Measurements from ENCODE around the gene BOK.
"Not testable (repeated sequence)": the region's sequence is repeated elsewhere in the genome, so short reads cannot be mapped to it uniquely, and the experiment has no call there.

The BOK gene, protein sequence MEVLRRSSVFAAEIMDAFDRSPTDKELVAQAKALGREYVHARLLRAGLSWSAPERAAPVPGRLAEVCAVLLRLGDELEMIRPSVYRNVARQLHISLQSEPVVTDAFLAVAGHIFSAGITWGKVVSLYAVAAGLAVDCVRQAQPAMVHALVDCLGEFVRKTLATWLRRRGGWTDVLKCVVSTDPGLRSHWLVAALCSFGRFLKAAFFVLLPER

DNA sequence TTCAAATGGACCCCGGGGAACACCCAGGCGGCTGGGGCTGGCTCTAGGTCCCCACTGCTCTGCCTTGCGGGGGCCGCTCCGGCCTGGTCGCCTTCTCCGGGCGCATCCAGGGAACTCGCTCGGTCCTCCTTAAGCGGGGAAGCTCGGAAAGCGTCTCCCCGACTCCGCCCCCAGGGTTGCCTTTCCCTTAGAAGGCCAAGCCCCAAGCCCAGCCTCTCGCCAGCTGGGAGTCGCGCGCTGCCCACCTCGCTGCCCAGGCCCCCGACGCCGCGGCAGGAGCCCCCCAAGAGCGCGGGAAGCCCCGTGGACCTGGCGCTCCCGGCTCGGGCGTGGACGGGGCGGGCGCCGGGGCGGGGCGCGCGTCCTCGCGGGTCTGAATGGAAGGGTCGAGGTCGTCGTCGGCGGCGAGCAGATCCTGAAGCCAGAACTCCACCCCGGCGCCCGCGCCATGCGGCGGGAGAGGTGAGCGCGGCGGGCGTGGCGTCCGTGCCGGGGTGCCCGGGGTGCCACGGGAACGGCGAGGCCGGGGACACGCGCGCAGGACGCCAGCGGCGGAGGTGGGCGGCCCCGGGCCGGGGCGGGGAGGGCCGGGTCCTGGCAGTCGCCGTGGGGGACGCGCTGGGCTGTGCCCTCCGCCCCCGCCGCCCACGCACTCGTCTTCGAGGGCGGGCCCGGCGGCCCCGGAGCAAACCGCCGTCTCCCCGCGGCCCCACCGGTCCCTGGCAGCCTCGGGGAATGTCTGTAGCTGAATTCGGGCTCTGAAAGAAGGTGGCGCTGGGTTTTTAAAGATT lies at the start of gene BOK:
Gene BOK, plus strand, starts transcription at position 214 of the 791 bp plus-strand sequence. CDS start 739 bp downstream, outside the sequence.
- peak; percentile 79 for DNase-seq (ENCODE audit: low spot score)

DNA sequence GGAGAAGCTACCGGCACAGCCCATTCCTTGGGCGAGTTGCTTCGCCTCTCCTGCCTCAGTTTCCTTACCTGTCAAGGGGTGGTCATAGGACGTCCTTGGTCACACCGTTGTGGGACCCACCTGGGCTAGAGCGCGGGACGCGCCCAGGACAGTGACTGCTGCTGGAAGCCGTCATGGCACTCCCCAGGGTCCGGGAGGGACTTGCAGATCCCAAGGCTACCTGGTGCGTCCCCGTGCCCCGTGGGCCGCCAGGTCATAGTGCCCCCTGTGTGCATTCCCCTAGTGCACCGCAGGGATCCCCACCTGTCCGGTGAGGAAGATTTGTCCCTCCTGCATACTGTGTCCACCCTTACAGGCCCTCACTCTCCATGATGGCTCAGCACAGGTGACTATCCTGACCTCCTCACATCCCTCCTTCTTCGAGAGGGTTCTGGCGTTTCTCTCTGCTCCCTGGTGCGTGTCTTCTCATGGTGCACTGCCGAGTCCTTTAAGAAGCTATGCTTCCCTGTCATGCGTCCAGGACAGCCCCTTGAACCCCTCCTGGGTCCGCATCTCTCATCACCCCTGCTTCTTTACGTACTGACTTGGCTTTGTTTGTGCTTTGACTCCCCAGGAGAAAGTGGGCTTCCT lies 49.3 kb upstream of the BOK start:
- DNase-seq (ENCODE audit: low spot score) = peak; percentile 66

DNA sequence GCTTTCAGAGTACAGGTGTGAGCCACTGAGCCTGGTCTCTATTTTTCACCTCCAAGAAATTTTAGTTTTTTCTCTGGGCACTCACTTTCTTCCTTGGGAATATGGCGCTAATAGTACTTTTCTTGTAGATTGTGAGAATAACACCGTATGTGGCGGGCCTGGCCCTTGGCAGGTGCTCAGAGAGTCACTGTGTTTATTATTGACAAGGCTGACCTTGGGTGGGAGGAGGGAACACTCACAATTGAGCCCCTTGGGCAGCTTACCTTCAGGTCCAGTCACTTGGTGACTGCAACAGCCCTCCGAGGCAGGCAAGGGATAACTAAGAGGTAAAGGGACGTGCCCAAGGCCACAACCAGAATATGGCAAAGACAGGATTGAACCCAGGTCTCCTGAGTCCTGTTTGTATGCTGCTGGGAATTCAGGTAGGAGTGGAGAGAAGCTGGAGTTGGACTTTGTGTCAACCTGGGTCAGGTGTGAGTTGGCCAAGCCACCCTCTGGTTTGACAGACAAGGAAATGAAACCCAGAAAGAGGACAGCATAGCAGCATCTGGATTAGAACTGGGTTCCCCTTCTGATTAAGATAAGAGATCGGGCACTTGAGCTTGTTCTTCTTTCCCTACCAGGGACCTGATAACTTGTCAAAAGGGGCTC lies 47.3 kb upstream of the BOK start:
- no peak for DNase-seq (ENCODE audit: low spot score)

DNA sequence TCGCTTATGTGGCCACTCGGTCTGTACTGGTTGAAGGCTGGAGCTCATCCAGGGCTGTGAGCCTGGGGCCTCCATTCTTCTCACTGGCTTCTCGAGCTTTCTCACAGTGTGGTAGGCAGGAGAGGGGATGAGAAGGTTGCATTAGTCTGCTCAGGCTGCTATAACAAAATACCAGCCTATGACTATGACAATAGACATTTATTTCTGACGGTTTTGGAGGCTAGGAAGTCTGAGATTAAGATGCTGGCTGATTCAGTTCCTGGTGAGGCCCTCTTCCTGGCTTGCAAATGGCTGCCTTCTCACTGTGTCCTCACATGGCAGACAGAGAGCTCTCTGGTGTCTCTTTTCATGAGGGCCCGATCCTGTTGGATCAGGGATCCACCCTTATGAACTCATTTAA lies 44.0 kb upstream of the BOK start:
- no peak for DNase-seq (ENCODE audit: low spot score)

DNA sequence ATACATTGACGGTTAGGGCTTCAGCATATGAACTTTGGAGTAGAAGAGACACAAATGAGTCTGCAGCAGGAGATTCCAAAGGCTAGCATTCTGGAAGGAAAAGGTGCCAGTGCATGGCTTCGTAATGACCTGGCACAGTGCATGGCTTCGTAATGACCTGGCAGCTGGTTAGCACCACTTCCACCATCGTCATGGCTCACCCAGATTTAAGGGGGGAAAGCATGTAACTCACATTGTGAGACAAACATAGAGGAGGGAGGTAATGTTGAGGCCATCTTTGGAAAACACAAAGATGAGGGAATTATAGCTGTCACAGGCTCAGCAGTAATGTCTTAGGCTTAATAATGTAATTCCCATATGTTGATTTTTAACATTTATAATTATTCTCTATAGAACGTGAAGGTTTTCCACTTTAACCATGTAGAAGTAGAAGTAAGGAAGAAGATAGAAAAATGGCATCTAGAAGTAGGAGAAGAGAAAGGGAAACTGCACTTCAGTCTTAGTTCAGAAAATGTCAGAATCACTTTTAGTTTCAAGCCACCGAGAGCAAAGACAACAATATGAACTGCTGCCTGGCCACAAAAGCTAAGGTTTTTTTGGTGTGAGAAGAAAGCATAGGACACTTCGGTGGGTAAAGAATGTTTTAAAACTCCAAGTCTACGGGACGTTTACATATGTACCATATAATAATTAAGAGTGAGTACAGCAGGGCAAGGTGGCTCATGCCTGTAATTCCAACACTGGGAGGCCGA lies 43.4 kb upstream of the BOK start:
- DNase-seq (ENCODE audit: low spot score) = no peak

DNA sequence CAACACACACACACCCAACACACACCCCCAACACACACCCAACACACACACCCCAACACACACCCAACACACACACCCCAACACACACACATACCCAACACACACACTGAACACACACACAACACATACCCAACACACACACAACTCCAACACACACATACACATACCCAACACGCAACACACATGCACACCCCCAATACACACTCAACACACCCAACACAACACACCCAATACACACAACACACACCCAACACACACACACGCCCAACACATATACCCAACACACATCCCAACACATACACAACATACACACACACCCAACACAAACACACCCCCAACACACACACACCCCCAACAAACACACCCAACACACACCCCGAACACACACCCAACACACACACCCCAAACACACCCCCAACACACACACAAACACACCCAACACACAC lies 42.0 kb upstream of the BOK start:
- DNase-seq (ENCODE audit: low spot score) = no peak

DNA sequence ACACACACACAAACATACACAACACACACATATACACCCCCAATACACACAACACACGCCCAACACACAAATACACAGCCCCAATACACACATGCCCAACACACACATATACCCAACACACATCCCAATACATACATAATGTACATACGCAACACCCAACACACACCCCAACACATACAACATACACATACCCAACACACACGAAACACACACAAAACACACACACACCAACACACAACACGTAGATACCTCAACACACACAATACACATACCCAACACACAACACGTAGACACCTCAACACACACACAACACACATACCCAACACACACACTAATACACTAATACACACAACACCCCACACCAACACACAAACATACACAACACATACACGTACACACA lies 41.2 kb upstream of the BOK start:
- DNase-seq (ENCODE audit: low spot score) = no peak

DNA sequence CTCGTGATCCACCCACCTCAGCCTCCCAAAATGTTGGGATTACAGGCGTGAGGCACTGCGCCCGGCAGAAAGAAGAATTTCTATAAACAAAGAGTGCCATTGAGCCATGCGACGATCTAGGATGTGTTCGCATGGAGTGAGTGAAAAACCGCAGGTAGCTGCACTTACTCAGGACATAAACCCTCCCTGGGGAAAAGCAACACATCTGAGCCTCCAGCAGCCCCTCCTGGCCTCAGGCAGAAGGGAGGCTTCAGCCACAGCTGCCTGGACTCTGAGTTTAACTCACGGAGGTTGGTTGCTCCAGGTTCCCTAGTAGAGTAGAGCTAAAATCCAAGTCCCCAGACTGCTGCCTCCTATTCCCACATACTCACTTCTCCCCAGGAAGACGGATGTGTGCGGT lies 38.9 kb upstream of the BOK start:
- DNase-seq (ENCODE audit: low spot score) = no peak

DNA sequence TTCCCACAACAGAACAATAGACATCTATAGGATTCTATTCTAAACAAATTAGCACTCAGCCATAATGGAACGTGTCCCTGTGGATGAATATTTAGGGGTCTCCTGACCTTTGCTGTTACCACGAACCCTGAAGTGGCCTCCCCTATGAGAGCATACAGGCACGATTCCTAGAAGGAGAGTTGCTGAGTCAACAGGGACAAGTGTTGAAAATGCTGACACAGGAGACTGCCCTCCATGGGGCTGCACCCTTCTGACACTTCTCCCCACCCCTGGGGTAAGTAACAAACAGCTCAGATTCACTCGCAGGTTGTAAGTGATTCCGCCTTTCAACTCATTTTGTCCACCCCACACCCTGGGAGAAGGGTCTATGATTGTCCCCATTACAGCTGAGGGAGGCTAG lies 36.1 kb upstream of the BOK start:
- DNase-seq (ENCODE audit: low spot score) = no peak

DNA sequence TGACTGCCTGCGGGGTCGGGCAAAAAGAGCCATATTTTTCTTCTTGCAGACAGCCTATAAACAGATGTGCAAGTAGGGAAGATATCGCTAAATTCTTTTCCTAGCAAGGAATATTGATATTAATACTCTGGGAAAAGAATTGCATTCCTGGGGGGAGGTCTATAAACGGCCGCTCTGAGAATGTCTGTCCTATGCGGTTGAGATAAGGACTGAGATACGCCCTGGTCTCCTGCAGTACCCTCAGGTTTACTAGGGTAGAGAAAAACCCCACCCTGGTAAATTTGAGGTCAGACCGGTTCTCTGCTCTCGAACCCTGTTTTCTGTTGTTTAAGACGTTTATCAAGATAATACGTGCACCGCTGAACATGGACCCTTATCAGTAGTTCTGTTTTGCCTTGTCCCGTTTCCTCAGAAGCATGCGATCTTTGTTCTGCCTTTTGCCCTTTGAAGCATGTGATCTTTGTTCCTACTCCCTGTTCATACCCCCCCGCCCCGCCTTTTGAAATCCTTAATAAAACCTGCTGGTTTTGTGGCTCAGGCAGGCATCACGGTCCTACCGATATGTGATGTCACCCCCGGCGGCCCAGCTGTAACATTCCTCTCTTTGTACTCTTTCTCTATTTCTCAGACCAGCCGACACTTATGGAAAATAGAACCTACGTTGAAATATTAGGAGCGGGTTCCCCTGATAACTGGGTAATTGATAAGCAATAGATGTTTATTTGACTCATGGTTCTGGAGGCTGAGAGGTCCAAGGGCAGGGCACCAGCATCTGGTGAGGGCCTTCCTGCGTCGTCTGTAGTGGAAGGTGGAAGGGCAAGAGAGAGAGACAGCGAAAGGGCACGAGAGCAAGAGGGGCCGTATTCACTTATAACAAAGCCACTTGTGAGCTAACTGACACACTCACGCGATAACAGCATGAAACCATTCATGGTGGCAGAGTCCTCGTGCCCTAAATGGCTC lies 32.4 kb upstream of the BOK start:
- DNase-seq (ENCODE audit: low spot score) = not testable (repeated sequence)

DNA sequence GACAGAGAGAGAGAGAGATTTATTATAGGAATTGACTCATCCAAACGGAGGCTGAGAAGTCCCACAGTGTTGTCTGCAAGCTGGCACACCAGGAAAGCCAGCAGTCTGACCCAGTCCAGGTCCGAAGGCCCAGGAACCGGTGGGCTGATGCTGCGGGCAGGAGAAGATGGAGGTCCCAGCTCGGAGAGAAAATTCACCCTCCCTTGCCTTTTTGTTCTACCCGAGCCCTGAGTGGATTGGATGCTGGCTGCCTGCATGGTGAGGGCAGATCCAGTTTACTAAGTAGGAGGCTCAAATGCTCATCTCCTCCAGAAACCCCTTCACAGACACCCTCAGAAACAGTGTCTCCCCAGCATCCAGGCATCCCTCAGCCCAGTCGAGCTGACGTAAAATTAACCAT lies 28.0 kb upstream of the BOK start:
- no peak for DNase-seq (ENCODE audit: low spot score)

DNA sequence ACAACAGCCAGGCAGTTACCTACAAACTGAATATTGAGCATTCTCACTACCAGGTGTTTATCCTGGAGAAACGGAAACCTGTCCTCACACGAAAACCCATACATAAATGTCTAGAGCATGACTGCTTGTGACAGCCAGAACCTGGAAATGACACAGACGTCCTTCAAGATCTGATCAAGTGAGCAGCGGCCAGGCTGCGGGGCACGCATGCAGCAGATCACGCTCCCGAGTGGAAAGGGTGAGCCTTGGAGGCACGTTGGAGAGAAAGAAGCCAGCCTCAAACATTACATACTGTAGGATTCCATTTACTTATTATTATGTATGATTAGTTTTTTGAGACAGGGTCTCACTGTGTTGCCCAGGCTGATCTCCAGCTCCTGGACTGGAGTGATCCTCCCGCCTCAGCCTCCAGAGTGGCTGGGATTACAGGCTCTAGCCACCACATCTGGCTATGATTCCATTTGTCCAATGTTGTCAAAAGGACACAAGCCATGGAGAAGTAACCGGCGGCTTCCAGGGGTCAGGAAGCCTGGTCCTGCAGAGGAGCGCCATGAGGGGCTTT lies 27.3 kb upstream of the BOK start:
- no peak for DNase-seq (ENCODE audit: low spot score)

DNA sequence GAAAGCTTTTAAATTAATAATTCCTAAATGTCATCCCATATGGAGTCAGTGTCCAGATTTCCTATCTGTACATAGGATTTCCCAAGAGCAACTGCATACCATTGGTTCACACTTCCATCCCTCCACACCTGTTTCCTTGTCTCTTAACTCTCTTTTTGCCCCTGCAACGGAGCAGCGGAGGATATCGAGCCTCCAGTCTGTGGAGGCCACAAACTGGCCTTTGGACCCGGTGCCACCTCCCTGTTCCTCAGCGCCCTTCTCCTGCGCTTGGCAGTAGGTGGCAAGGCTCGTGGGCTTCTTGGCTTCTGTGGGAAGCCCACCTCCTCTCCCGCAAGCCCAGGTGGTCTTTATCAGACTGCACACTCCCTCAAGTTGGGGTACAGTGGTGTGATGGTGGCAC lies 26.4 kb upstream of the BOK start:
- no peak for DNase-seq (ENCODE audit: low spot score)

DNA sequence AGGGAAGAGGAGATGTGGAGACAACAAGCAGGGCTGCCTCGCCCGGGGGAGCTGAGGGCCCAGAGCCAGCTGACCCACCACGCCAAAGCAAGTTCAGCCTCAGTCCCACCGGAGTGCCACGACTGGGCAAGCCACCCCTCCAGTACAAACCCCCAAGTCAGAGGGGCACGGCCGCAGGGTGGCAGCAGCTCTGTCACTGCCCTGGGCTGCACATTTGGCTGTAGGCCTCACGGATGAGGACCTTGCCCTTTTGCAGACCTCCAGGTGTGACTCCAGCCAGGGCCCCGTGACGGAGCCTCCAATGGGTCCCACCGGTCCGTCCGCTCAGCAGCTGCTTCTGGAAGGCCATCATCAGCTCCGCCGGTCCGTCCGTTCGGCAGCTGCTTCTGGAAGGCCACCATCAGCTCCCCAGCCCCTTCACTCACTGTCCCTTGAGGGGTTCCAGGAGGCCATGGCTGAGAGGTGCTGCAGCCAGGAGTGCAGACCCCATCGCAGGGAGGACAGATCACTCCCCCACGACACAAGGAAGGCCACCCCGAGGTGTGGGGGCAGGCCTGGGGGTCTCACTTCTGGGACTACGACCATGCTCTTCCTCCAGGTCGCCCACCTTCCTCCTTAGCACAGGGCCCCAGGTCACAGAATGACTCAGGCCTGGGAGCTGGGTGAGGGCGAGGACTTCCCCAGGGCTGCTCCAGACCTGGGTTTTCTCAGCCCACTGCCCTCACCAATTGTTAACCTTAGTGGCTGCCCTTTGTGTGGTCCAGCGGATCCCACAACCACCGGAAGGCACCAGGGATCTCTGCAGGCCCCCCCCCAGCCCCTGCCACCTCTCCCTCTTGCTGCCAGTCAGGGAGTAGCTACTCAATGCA lies 25.6 kb upstream of the BOK start:
- DNase-seq (ENCODE audit: low spot score) = no peak

DNA sequence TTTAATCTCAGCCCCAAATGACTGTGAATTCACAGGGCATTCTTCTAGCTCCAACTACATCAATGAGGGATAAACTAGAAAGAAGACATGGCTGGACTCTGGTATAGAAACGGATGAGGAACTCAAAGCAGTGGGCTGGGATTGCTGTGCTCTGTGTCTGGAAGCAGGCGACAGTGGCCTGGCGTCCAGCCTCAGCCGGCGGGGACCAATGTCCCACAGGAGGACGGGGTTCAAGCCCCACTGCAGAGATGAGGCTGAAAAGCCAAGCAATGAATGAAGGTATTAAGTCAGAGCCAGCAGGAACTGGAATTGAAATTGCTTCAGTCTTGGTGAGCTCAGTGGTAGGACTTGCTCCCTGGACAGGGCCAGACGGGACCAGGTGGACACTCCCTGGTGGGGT lies 24.3 kb upstream of the BOK start:
- no peak for DNase-seq (ENCODE audit: low spot score)

DNA sequence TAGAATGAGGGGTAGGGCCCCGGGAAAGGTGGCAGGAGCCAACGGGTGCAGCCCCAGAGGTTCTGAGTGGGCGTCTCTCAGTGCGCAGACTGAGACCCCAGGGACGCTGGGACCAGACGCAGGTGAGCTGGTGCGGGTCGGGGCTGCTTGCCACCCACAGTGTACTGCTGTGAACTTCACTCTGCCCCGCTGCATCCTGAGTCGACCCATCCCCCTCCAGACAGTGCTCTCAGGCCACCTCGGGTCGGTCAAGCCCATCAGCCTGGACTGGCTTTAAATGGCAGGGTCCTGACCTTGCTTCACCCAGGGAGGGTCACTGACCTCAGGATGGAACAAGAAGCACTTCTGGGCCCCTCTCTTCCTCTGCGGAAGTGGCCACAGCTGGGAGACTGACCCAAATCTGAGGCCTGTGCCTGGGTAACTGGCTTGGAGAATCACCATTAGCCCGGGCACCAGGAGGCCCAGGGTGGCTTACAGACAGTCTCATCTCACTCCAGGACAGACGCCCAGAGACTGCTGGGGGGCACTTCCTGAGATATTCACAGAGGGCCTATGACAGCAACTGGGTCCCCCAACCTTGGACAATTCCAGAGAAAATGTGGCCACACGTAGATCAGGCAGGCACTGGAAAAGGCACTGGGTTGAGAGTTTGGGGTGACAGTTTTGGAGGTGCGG lies 23.7 kb upstream of the BOK start:
- DNase-seq (ENCODE audit: low spot score) = no peak

DNA sequence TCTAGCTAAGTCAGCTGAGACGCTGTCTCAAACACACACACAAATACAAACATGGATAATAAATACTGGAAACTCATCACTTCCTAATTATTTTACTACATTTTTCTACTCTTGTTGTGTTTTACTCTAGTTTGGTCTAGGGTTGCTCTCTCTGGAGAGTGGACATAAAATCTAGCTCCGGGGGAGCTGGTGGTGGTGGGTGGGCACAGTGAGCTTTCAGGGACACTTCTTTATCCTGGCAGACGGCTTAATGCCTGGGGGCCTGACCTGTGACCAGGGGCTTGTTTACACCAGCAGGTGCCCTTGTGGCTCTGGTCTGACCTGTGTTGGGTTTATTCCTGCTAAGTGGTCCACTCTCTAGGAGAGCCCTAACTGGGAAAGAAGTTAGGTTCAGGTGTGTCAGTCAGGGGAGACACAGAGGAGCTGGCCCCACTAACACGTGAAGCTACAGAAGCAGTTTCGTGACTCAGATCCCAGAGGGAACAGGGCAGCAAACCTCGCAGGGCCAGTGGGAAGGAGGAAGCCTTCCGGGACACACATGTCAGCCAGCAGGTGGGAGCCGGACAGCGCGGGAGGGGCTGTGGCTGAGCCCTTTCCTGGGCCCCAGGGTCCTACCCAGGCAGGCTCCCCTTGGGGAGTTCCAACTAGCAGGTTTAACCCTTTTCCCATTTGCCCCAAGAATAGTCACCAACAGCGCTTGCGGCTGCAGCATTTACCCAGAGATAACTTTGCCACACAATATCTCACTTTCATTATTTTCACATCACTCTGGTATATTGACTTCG lies 22.5 kb upstream of the BOK start:
- no peak for DNase-seq (ENCODE audit: low spot score)
